Measurements from ENCODE around the gene AGAP1. TPM values are rescaled to one million over a fixed set of nuclear protein-coding genes. Genes with fewer than 3 reads are reported as not detected.
A peak's percentile ranks its signal among the peaks of the same experiment; 100 is the strongest.

The AGAP1 gene
- total and polyA plus RNA-seq, 10 donors: 1.1 to 26.6 (median 11.3) TPM

DNA sequence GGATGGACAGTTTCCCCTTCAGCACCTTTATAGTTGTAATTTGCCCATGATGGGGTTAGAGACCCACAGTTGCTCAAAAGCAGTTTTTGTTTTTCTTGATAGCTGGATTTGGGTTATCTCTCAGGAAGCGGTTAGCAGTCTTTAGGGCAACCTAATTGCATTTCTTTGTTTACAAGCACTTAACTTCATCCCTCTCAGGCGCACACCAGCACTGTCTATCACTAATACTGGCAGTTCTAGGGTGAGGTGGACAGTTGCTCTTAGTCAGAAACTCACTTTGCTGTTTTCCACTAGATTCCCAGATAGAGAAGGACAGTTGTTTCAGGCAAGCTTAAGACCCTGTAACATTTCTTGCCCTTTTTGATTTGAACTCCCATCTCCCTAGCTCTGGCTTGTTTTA is 146.0 kb downstream of the AGAP1 start:
- intact Hi-C loops (cut with DNase I; ENCODE audit: low total_unique reads): no loop called here
- DNase-seq: no peak
- peaks cover 0 to 10% (median 0%) of the 10 kb centered on the region in 7 donors for H3K27me3 ChIP-seq (replicated peaks in 1 of 7)
- H3K4me3 ChIP-seq: no peak overlapping the region
- TF ChIP-seq, protein P1, sequence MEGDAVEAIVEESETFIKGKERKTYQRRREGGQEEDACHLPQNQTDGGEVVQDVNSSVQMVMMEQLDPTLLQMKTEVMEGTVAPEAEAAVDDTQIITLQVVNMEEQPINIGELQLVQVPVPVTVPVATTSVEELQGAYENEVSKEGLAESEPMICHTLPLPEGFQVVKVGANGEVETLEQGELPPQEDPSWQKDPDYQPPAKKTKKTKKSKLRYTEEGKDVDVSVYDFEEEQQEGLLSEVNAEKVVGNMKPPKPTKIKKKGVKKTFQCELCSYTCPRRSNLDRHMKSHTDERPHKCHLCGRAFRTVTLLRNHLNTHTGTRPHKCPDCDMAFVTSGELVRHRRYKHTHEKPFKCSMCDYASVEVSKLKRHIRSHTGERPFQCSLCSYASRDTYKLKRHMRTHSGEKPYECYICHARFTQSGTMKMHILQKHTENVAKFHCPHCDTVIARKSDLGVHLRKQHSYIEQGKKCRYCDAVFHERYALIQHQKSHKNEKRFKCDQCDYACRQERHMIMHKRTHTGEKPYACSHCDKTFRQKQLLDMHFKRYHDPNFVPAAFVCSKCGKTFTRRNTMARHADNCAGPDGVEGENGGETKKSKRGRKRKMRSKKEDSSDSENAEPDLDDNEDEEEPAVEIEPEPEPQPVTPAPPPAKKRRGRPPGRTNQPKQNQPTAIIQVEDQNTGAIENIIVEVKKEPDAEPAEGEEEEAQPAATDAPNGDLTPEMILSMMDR (IDR thresholded peaks at IDR 0.05 in 8 of 11, conservative IDR thresholded peaks at IDR 0.05 in 3 of 11): no peak
- TF ChIP-seq POLR2A (IDR thresholded peaks at IDR 0.05) (no peak), POLR2AphosphoS5 (IDR thresholded peaks at IDR 0.05) (no peak)
- H3K27ac ChIP-seq: no peak overlapping the region
- H3K36me3 ChIP-seq: no peaks in the 10 kb centered on the region
- 77 to 92% (median 84%) methylated on average over 2 of the region's 2 CpGs for WGBS, 5 donors
- no peaks in the 10 kb centered on the region for H3K9me3 ChIP-seq
- H3K4me1 ChIP-seq: peaks cover 0 to 27% (median 11%) of the 10 kb centered on the region in 6 donors

- Histone ChIP-seq H3K4me1 (peaks cover 0 to 27% (median 11%) of the 10 kb centered on the region in 6 donors), H3K36me3 (no peaks in the 10 kb centered on the region), H3K27me3 (replicated peaks in 1 of 7) (peaks cover 0 to 10% (median 0%) of the 10 kb centered on the region in 7 donors), H3K9me3 (no peaks in the 10 kb centered on the region), H3K27ac (peak overlapping the region in 1 of 8 donors; percentile 16), H3K4me3 (no peak overlapping the region)
- DNase-seq: no peak
- 58 to 65% (median 62%) methylated on average over 2 of the region's 2 CpGs for WGBS, 5 donors
- intact Hi-C loops (cut with DNase I; ENCODE audit: low total_unique reads): no loop called here
- TF ChIP-seq POLR2A (IDR thresholded peaks at IDR 0.05) (no peak), POLR2AphosphoS5 (IDR thresholded peaks at IDR 0.05) (no peak)
- TF ChIP-seq, protein P1 (IDR thresholded peaks at IDR 0.05 in 8 of 11, conservative IDR thresholded peaks at IDR 0.05 in 3 of 11): no peak
Measured at GRCh38 chr2:235640377-235640776, 146.5 kb downstream of the AGAP1 start.

DNA sequence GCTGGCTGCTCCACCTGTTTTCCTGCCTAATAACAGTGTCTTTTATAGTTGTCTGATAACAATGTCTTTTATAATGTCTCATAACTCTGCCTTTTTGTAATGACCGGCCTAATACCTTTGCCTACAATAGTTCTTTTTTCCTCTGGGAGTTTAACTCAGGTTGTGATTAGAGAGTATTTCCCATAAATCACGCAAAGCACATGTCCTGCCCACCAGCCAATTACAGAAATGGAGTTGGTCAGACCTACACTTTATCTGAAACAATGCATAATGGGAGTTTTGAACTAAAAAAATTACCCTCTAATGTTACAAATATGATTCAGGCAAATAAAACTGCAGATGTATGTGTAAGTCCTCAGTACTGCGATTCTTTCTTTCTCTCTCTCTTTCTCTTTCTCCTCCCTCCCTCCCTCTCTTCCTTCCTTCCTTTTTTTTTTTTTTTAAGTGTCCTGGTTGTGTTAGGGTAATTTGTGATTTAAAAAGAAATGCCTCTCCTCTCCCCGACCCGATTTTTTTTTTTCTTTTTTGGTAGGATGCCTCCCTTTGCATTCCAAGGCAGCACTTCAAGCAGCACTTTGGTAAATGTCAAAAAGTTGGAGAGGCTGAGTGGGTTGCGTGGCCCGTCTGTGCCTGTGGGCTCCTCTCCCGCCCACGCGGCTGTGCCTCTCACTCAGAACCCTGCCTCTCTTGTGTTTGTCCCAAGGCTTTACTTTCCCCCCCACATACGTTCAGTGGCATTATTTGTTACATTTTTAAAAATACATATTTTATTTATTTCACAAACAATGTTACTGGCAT is 147.3 kb downstream of the AGAP1 start:
- DNase-seq: no peak
- Histone ChIP-seq H3K9me3 (no peaks in the 10 kb centered on the region), H3K27me3 (replicated peaks in 1 of 7) (peaks cover 0 to 10% (median 0%) of the 10 kb centered on the region in 7 donors), H3K27ac (peak overlapping the region in 1 of 8 donors; percentile 16), H3K36me3 (no peaks in the 10 kb centered on the region), H3K4me3 (no peak overlapping the region), H3K4me1 (peaks cover 0 to 27% (median 11%) of the 10 kb centered on the region in 6 donors)
- no peak for TF ChIP-seq POLR2A (IDR thresholded peaks at IDR 0.05)
- peak in 1 of 3 donors; percentile 27 for TF ChIP-seq POLR2AphosphoS5 (IDR thresholded peaks at IDR 0.05)
- TF ChIP-seq, protein P1 (IDR thresholded peaks at IDR 0.05 in 8 of 11, conservative IDR thresholded peaks at IDR 0.05 in 3 of 11): no peak
- 48 to 61% (median 55%) methylated on average over 11 of the region's 11 CpGs for WGBS, 5 donors
- intact Hi-C loops (cut with DNase I; ENCODE audit: low total_unique reads): no loop called here

DNA sequence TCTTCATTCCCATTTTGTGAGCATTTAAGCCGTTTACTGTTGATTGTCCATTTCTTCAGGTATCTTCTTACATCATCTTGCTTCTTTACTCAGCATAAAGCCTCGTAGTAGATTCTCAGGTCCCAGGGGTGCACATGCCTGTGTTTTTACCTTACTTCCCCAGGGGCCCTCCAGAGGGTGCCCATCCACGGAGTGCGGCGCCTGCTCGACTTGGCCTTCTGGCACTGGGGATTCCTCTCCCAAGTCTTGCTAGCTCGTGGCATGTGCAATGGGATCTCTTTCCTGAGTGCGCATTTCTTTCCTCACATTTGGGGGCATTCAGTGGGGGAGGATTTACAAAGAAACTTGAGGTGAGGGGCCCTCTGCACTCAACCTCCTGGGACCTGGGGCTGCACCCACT is 148.1 kb downstream of the AGAP1 start:
- H3K36me3 ChIP-seq: no peaks in the 10 kb centered on the region
- 78 to 82% (median 80%) methylated on average over 8 of the region's 8 CpGs for WGBS, 5 donors

More for the DNA sequence above, 148.1 kb downstream of the AGAP1 start:
- Histone ChIP-seq H3K27me3 (replicated peaks in 1 of 7) (peaks cover 0 to 10% (median 0%) of the 10 kb centered on the region in 7 donors), H3K27ac (no peak overlapping the region), H3K4me3 (no peak overlapping the region), H3K4me1 (peaks cover 0 to 27% (median 11%) of the 10 kb centered on the region in 6 donors), H3K9me3 (no peaks in the 10 kb centered on the region)
- DNase-seq: no peak
- intact Hi-C loops (cut with DNase I; ENCODE audit: low total_unique reads): no loop called here
- TF ChIP-seq POLR2A (IDR thresholded peaks at IDR 0.05) (no peak), POLR2AphosphoS5 (IDR thresholded peaks at IDR 0.05) (no peak)
- TF ChIP-seq, protein P1 (IDR thresholded peaks at IDR 0.05 in 8 of 11, conservative IDR thresholded peaks at IDR 0.05 in 3 of 11): no peak

Measured in spleen (tissue), 11 donors.